A549 (cell line): ENCODE measurements around the gene ATP6V1G3.

ENCODE experiments used
- EP300 ChIP-seq, 2 experiments: fragments of >200 bp; sonication (Bioruptor Twin); formaldehyde crosslinking; IDR thresholded peaks; 2 replicates in 1 of 2; 3 replicates in 1 of 2; pipeline ENCODE4 v1.6.1; 2016 to 2017
- JUN ChIP-seq, 2 experiments: fragments of >200 bp; sonication (Bioruptor Twin); formaldehyde crosslinking; IDR thresholded peaks; 2 replicates in 1 of 2; 3 replicates in 1 of 2; pipeline ENCODE4 v1.6.1; 2016 to 2017
- JUNB ChIP-seq: fragments of >200 bp; sonication (Bioruptor Twin); formaldehyde crosslinking; IDR thresholded peaks from 2 replicates; pipeline ENCODE4 v1.6.1; 2016
- KDM5A ChIP-seq: fragments of 200-600 bp; sonication (generic); IDR thresholded peaks from 2 replicates; pipeline ENCODE4 v1.6.1; 2016; ENCODE audit warnings: antibody characterized with exemption, mild to moderate bottlenecking
- NR3C1 ChIP-seq: fragments of >200 bp; sonication (Bioruptor Twin); formaldehyde crosslinking; IDR thresholded peaks from 3 replicates; pipeline ENCODE4 v1.6.1; 2017
- POLR2A ChIP-seq: IDR thresholded peaks from 2 replicates; pipeline ENCODE4 v1.6.1; 2012; ENCODE audit warnings: mild to moderate bottlenecking, low read length
- RFX5 ChIP-seq: fragments of 450-650 bp; IDR thresholded peaks from 2 replicates; pipeline ENCODE4 v1.7.1; 2014; ENCODE audit warnings: antibody characterized with exemption, mild to moderate bottlenecking, moderate library complexity
- SMC3 ChIP-seq: fragments of >200 bp; sonication (Bioruptor Twin); formaldehyde crosslinking; IDR thresholded peaks from 3 replicates; pipeline ENCODE4 v1.6.1; 2018; ENCODE audit warnings: inconsistent platforms
- SREBF2 ChIP-seq: fragments of 450-650 bp; IDR thresholded peaks from 2 replicates; pipeline ENCODE4 v1.6.1; 2014; ENCODE audit warnings: mild to moderate bottlenecking, moderate library complexity
- ZFP36 ChIP-seq: fragments of 450-650 bp; IDR thresholded peaks from 2 replicates; pipeline ENCODE4 v1.6.1; 2014; ENCODE audit warnings: borderline replicate concordance; ENCODE audit not compliant: partially characterized antibody
- ZNF302 ChIP-seq: fragments of 250-450 bp; sonication (Bioruptor Pico); IDR thresholded peaks from 2 replicates; pipeline ENCODE4 v1.9.0; 2021; ENCODE audit warnings: inconsistent platforms, mild to moderate bottlenecking, moderate library complexity
- ZSCAN20 ChIP-seq: fragments of 250-450 bp; sonication (Bioruptor Pico); IDR thresholded peaks from 2 replicates; pipeline ENCODE4 v1.8.0; 2022; ENCODE audit warnings: mild to moderate bottlenecking, moderate library complexity
- TF ChIP-seq, protein P1 (sequence below): fragments of >200 bp; sonication (Bioruptor Twin); formaldehyde crosslinking; IDR thresholded peaks from 3 replicates; pipeline ENCODE4 v1.5.1; 2016
- TF ChIP-seq, protein P2 (sequence below): IDR thresholded peaks from 2 replicates; pipeline ENCODE4 v1.6.1; 2012

DNA sequence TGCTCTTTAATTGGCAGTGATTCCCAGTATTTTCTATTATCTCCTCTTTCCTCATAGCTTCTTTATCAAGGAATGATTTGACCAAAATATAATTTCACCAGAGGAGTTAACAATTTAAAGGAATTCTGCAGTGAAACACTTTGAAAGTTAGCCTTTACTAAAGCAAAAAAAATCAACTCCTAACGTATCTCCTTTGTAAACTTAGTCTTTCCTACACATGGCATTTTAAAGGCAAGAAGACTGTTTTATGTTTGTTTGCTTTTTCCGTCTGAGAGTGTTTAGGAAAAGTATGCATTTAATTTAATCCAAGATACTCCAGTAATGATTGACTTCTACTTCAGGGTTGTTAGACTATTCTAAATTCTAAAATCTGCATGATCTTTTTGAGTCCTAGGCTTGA lies 15.9 kb downstream of the ATP6V1G3 start:
- TF ChIP-seq RFX5 (no peak), SMC3 (no peak), EP300 (IDR thresholded peaks at IDR 0.05) (no peak), ZNF302 (CRISPR knock-in tag) (no peak), POLR2A (no peak), SREBF2 (no peak), JUN (IDR thresholded peaks at IDR 0.05) (no peak), KDM5A (no peak), ZFP36 (no peak), ZSCAN20 (CRISPR knock-in tag) (no peak), NR3C1 (no peak), JUNB (no peak)
- TF ChIP-seq, protein P1, sequence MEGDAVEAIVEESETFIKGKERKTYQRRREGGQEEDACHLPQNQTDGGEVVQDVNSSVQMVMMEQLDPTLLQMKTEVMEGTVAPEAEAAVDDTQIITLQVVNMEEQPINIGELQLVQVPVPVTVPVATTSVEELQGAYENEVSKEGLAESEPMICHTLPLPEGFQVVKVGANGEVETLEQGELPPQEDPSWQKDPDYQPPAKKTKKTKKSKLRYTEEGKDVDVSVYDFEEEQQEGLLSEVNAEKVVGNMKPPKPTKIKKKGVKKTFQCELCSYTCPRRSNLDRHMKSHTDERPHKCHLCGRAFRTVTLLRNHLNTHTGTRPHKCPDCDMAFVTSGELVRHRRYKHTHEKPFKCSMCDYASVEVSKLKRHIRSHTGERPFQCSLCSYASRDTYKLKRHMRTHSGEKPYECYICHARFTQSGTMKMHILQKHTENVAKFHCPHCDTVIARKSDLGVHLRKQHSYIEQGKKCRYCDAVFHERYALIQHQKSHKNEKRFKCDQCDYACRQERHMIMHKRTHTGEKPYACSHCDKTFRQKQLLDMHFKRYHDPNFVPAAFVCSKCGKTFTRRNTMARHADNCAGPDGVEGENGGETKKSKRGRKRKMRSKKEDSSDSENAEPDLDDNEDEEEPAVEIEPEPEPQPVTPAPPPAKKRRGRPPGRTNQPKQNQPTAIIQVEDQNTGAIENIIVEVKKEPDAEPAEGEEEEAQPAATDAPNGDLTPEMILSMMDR = no peak
- TF ChIP-seq, protein P2, sequence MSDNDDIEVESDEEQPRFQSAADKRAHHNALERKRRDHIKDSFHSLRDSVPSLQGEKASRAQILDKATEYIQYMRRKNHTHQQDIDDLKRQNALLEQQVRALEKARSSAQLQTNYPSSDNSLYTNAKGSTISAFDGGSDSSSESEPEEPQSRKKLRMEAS = no peak
